Measurements from ENCODE around the gene HOXB6. TPM values are rescaled to one million over a fixed set of nuclear protein-coding genes. Genes with fewer than 3 reads are reported as not detected.

Gene HOXB6
- polyA plus RNA-seq, 1 donor from 2014 or later = not detected

GRCh38 chr17:48583708-48584222 lies 21.0 kb downstream of the HOXB6 start:
- Mint-ChIP-seq H3K27ac (peak overlapping the region in 1 of 3 donors; percentile 92), H3K36me3 (no peaks in the 10 kb centered on the region), H3K27me3 (peaks cover 86% of the 10 kb centered on the region), H3K4me3 (peak overlapping the region in 3 of 4 donors; percentile 1 to 93 (median 2)), H3K4me1 (peaks cover 26 to 59% (median 28%) of the 10 kb centered on the region in 3 donors), H3K9me3 (no peaks in the 10 kb centered on the region)

DNA sequence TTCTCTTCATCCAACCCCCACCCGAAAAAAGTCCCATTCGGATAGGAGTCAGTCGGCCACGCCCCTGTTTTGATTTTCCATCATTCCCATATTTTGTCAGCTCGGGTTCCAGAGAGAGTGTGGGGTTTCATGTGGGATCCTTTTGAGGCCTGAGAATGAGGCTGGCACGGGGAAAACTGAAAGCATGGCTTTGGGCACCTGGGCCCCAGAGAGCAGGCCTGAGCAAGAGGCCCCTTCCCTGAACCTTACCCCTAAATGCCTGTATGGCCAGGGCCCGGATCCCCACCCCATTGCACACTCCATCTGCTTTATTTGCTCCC lies 22.1 kb downstream of the HOXB6 start:
- Mint-ChIP-seq H3K27ac (peak overlapping the region in 2 of 3 donors; percentile 87 to 92), H3K9me3 (no peaks in the 10 kb centered on the region), H3K36me3 (no peaks in the 10 kb centered on the region), H3K4me1 (peaks cover 28 to 61% (median 30%) of the 10 kb centered on the region in 3 donors), H3K27me3 (peaks cover 79% of the 10 kb centered on the region), H3K4me3 (peak overlapping the region in 3 of 4 donors; percentile 51 to 93 (median 67))

GRCh38 chr17:48579760-48580554 lies 24.8 kb downstream of the HOXB6 start:
- no peaks in the 10 kb centered on the region for H3K36me3 Mint-ChIP-seq
- peak overlapping the region; percentile 86 to 92 (median 89) for H3K27ac Mint-ChIP-seq
- peak overlapping the region; percentile 68 to 93 (median 78) for H3K4me3 Mint-ChIP-seq
- H3K9me3 Mint-ChIP-seq = no peaks in the 10 kb centered on the region
- peaks cover 19 to 43% (median 26%) of the 10 kb centered on the region in 3 donors for H3K4me1 Mint-ChIP-seq
- H3K27me3 Mint-ChIP-seq = peaks cover 63% of the 10 kb centered on the region

DNA sequence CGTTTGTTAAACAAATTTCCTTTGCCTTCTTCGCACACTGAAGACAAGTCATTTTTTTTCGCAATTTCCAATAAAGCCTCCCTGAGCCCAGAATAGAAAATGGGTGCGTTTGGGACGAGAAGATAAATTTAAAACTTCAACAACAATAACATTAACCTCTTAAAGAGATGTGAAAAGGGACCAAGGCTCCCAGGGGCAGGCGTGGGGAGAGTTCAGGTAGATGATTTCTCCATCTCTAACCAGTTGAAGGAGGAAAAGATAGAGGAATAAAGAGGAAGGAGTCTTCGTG lies 25.4 kb downstream of the HOXB6 start:
- H3K9me3 Mint-ChIP-seq = no peaks in the 10 kb centered on the region
- H3K36me3 Mint-ChIP-seq = no peaks in the 10 kb centered on the region
- peak overlapping the region in 3 of 4 donors; percentile 86 to 96 (median 93) for H3K4me3 Mint-ChIP-seq
- H3K27me3 Mint-ChIP-seq = peaks cover 61% of the 10 kb centered on the region
- peak overlapping the region; percentile 83 to 92 (median 86) for H3K27ac Mint-ChIP-seq
- H3K4me1 Mint-ChIP-seq = peaks cover 19 to 42% (median 26%) of the 10 kb centered on the region in 3 donors

GRCh38 chr17:48578616-48579470 lies 25.9 kb downstream of the HOXB6 start:
- peaks cover 55% of the 10 kb centered on the region for H3K27me3 Mint-ChIP-seq

GRCh38 chr17:48577946-48578615 lies 26.7 kb downstream of the HOXB6 start, which contains the start of gene HOXB4:
TSS of gene HOXB4 (minus strand) at chr17:48578350. CDS start at chr17:48578319, 31 bp downstream.
- Mint-ChIP-seq H3K4me3 (peak within 1 kb of the TSS; percentile 86 to 99 (median 94)), H3K36me3 (no peaks in the 10 kb centered on the region), H3K27ac (peak within 1 kb of the TSS; percentile 83 to 93 (median 92)), H3K9me3 (no peaks in the 10 kb centered on the region), H3K4me1 (peaks cover 19 to 36% (median 26%) of the 10 kb centered on the region in 3 donors), H3K27me3 (peaks cover 51% of the 10 kb centered on the region)

More at GRCh38 chr17:48578616-48579470, 25.9 kb downstream of the HOXB6 start:
- Mint-ChIP-seq H3K36me3 (no peaks in the 10 kb centered on the region), H3K4me1 (peaks cover 19 to 39% (median 26%) of the 10 kb centered on the region in 3 donors), H3K9me3 (no peaks in the 10 kb centered on the region), H3K27ac (peak overlapping the region; percentile 83 to 93 (median 92)), H3K4me3 (peak overlapping the region; percentile 86 to 99 (median 94))

DNA sequence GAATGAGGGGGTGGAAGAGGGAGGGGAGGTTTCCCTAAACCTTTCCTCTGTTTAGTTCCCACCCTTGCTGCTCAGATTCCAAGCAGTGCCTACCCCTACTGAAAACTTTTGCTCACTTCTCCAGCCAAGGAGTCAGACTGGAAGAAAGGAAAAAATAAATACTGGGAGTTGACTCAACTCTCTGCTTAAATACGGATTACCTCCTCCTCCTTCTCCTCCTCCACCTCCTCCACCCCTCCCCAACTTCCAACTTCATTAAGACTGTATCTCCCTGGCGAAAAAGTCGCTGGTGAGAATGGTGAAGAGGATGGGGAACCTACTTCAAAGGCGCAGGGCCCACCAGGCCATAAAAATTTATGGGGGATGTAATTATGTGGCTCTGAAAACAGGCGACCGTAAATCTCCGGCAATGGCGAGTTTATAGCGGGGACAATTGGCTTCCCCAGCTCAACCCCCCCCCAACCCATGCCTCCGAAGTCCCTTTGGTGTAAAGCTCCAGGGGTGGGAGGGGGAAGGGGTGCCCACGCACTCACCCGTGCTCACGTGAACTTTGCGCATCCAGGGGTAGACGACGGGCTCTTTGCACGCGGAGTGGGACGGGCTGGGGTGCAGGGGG lies 27.3 kb downstream of the HOXB6 start:
- Mint-ChIP-seq H3K4me3 (peak overlapping the region; percentile 77 to 90 (median 88)), H3K4me1 (peaks cover 17 to 33% (median 24%) of the 10 kb centered on the region in 3 donors), H3K9me3 (no peaks in the 10 kb centered on the region), H3K27ac (peak overlapping the region in 1 of 3 donors; percentile 87), H3K36me3 (no peaks in the 10 kb centered on the region), H3K27me3 (peaks cover 46% of the 10 kb centered on the region)

DNA sequence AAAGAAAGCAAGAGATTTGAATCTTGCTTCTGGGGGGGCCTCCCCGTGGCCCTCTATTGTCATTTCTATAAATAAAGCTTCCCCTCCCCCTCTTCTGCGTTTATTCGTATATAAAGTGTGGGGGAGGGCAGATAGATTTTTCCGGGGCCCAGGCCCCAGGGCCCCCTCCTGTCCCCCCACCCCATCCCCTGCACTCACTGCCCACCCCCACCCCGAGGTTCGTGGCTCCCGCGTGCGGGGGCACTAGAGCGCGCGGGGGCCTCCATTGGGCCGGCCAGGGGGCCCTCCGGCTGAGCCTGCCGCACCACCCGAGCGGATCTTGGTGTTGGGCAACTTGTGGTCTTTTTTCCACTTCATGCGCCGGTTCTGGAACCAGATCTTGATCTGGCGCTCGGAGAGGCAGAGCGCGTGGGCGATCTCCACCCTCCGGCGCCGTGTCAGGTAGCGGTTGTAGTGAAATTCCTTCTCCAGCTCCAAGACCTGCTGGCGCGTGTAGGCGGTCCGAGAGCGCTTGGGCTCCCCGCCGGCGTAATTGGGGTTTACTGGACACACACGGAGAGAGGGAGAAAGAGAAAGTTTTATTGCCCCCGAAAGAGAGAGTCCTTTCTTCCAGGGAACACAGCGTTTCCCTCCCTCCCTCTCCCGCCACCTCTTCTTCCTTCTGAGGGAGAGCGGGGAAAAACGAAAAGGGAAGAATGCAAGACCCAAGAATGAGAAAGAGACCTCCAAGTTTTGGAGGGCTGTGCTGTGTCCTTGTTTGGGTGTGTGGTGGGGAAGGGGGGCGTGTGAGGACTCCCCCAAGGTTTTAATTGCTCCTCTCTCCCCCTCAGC lies 28.1 kb downstream of the HOXB6 start:
- H3K27ac Mint-ChIP-seq = peak overlapping the region in 1 of 3 donors; percentile 87
- H3K4me3 Mint-ChIP-seq = peak overlapping the region; percentile 77 to 90 (median 88)
- peaks cover 15 to 29% (median 22%) of the 10 kb centered on the region in 3 donors for H3K4me1 Mint-ChIP-seq
- H3K27me3 Mint-ChIP-seq = peaks cover 39% of the 10 kb centered on the region
- no peaks in the 10 kb centered on the region for H3K9me3 Mint-ChIP-seq
- H3K36me3 Mint-ChIP-seq = no peaks in the 10 kb centered on the region

GRCh38 chr17:48575673-48576478 lies 28.9 kb downstream of the HOXB6 start:
- Mint-ChIP-seq H3K4me1 (peaks cover 15 to 22% (median 22%) of the 10 kb centered on the region in 3 donors), H3K36me3 (no peaks in the 10 kb centered on the region), H3K4me3 (peak overlapping the region in 3 of 4 donors; percentile 53 to 76 (median 61)), H3K27me3 (peaks cover 32% of the 10 kb centered on the region), H3K9me3 (no peaks in the 10 kb centered on the region), H3K27ac (peak overlapping the region in 1 of 3 donors; percentile 29)

GRCh38 chr17:48575066-48575582 lies 29.7 kb downstream of the HOXB6 start:
- Mint-ChIP-seq H3K9me3 (no peaks in the 10 kb centered on the region), H3K27me3 (peaks cover 28% of the 10 kb centered on the region), H3K4me1 (peaks cover 15 to 20% (median 20%) of the 10 kb centered on the region in 3 donors), H3K27ac (no peak overlapping the region), H3K36me3 (no peaks in the 10 kb centered on the region), H3K4me3 (peak overlapping the region in 2 of 4 donors; percentile 53 to 70)

- Mint-ChIP-seq H3K9me3 (no peaks in the 10 kb centered on the region), H3K27me3 (peaks cover 25% of the 10 kb centered on the region), H3K4me3 (peak overlapping the region in 1 of 4 donors; percentile 53), H3K36me3 (no peaks in the 10 kb centered on the region), H3K27ac (no peak overlapping the region), H3K4me1 (peaks cover 12 to 18% (median 14%) of the 10 kb centered on the region in 3 donors)
Measured at GRCh38 chr17:48574505-48575065, 30.2 kb downstream of the HOXB6 start.

- Mint-ChIP-seq H3K4me1 (peaks cover 0 to 7% (median 0%) of the 10 kb centered on the region in 3 donors), H3K36me3 (peaks cover 2% of the 10 kb centered on the region), H3K27ac (peak overlapping the region in 1 of 3 donors; percentile 66), H3K9me3 (peaks cover 0 to 1% (median 0%) of the 10 kb centered on the region in 3 donors), H3K27me3 (peaks cover 6% of the 10 kb centered on the region), H3K4me3 (peak overlapping the region in 1 of 4 donors; percentile 13)
Measured at GRCh38 chr17:48571826-48572417, 32.9 kb downstream of the HOXB6 start.

Measured in IgD-negative memory B cell (primary cell).